ENCODE results near the gene KRT78.
A peak's percentile ranks its signal among the peaks of the same experiment; 100 is the strongest.

The KRT78 gene

GRCh38 chr12:52838609-52839435 lies 10.0 kb downstream of the KRT78 start:
- peak; percentile 74 for DNase-seq

- no peak for DNase-seq
Measured at GRCh38 chr12:52837781-52838608, 10.8 kb downstream of the KRT78 start.

- DNase-seq: no peak
Measured at GRCh38 chr12:52837413-52837741, 11.4 kb downstream of the KRT78 start.

- no peak for DNase-seq
Measured at GRCh38 chr12:52836491-52837412, 12.0 kb downstream of the KRT78 start.

GRCh38 chr12:52836042-52836466 lies 12.7 kb downstream of the KRT78 start:
- no peak for DNase-seq

GRCh38 chr12:52835271-52836041 lies 13.3 kb downstream of the KRT78 start:
- DNase-seq: no peak

GRCh38 chr12:52834727-52835001 lies 14.1 kb downstream of the KRT78 start:
- no peak for DNase-seq

GRCh38 chr12:52833922-52834726 lies 14.7 kb downstream of the KRT78 start, which contains the start of gene KRT79:
KRT79 (minus strand) TSS chr12:52834311; CDS start chr12:52834260, 51 bp downstream.
- no peak for DNase-seq

GRCh38 chr12:52832985-52833905 lies 15.5 kb downstream of the KRT78 start:
- DNase-seq: no peak

- no peak for DNase-seq
Measured at GRCh38 chr12:52832451-52832850, 16.3 kb downstream of the KRT78 start.

- DNase-seq: no peak
Measured at GRCh38 chr12:52831251-52831650, 17.5 kb downstream of the KRT78 start.

- DNase-seq: no peak
Measured at GRCh38 chr12:52829986-52830770, 18.6 kb downstream of the KRT78 start.

GRCh38 chr12:52828591-52829021 lies 20.2 kb downstream of the KRT78 start:
- DNase-seq: no peak

- DNase-seq: no peak
Measured at GRCh38 chr12:52828156-52828555, 20.6 kb downstream of the KRT78 start.

- DNase-seq: no peak
Measured at GRCh38 chr12:52827499-52828090, 21.2 kb downstream of the KRT78 start.

GRCh38 chr12:52826611-52827498 lies 21.9 kb downstream of the KRT78 start:
- DNase-seq: no peak

GRCh38 chr12:52825961-52826360 lies 22.8 kb downstream of the KRT78 start:
- DNase-seq: no peak
